Astrocyte (in vitro differentiated cells and primary cell): Measurements from ENCODE around the gene GRM4. TPM values are rescaled to one million over a fixed set of nuclear protein-coding genes. Genes with fewer than 3 reads are reported as not detected.

ENCODE experiments used
- DNase-seq: peaks from one replicate; pipeline ENCODE4 v3.0.0-alpha.2; 2010; ENCODE audit warnings: low read depth
- FAIRE-seq: peaks from 2 replicates; lab custom pipeline; 2011; peaks lifted over from hg19 to GRCh38; lab: Jason Lieb, UNC
- H2AFZ ChIP-seq: 2 replicates; pipeline ENCODE4 v1.6.0; 2012; ENCODE audit warnings: low read depth, low read length, inconsistent platforms
- H3K27ac ChIP-seq: 2 replicates; pipeline ENCODE4 v1.5.1; 2011; ENCODE audit warnings: low read depth, low read length, inconsistent platforms
- H3K27me3 ChIP-seq: 2 replicates; pipeline ENCODE4 v1.6.0; 2011; ENCODE audit warnings: low read length, inconsistent platforms; ENCODE audit not compliant: insufficient read depth
- H3K36me3 ChIP-seq: 2 replicates; pipeline ENCODE4 v1.5.1; 2011; ENCODE audit warnings: low read length, inconsistent platforms; ENCODE audit not compliant: insufficient read depth
- H3K4me1 ChIP-seq: 2 replicates; pipeline ENCODE4 v1.5.1; 2011; ENCODE audit warnings: low read length, inconsistent platforms; ENCODE audit not compliant: insufficient read depth
- H3K4me2 ChIP-seq: 2 replicates; pipeline ENCODE4 v1.6.0; 2012; ENCODE audit warnings: low read length, inconsistent platforms
- H3K4me3 ChIP-seq: 2 replicates; pipeline ENCODE4 v1.5.1; 2011; ENCODE audit warnings: low read depth, mild to moderate bottlenecking, low read length, inconsistent platforms; ENCODE audit not compliant: insufficient read depth
- H3K79me2 ChIP-seq: 2 replicates; pipeline ENCODE4 v1.6.0; 2012; ENCODE audit warnings: mild to moderate bottlenecking, low read length, inconsistent platforms; ENCODE audit not compliant: insufficient read depth
- H3K9ac ChIP-seq: 2 replicates; pipeline ENCODE4 v1.6.0; 2012; ENCODE audit warnings: mild to moderate bottlenecking, low read length, inconsistent platforms
- H3K9me3 ChIP-seq: 2 replicates; pipeline ENCODE4 v1.5.1; 2012; ENCODE audit warnings: low read depth, mild to moderate bottlenecking, low read length, inconsistent platforms; ENCODE audit not compliant: insufficient read depth
- H4K20me1 ChIP-seq: 2 replicates; pipeline ENCODE4 v1.6.0; 2012; ENCODE audit warnings: low read length, inconsistent platforms; ENCODE audit not compliant: insufficient read depth
- H3K27ac Mint-ChIP-seq: one replicate; pipeline ENCODE4 v1.8.0; 2021; ENCODE audit warnings: mild to moderate bottlenecking, mixed read lengths; ENCODE audit not compliant: unreplicated experiment
- H3K27me3 Mint-ChIP-seq: one replicate; pipeline ENCODE4 v1.8.0; 2021; ENCODE audit warnings: low read depth, mixed read lengths; ENCODE audit not compliant: unreplicated experiment
- H3K36me3 Mint-ChIP-seq: one replicate; pipeline ENCODE4 v1.8.0; 2021; ENCODE audit warnings: low read depth, mixed read lengths; ENCODE audit not compliant: unreplicated experiment
- H3K4me1 Mint-ChIP-seq: one replicate; pipeline ENCODE4 v1.8.0; 2021; ENCODE audit warnings: low read depth, mixed read lengths; ENCODE audit not compliant: unreplicated experiment
- H3K4me3 Mint-ChIP-seq: one replicate; pipeline ENCODE4 v1.8.0; 2021; ENCODE audit warnings: mild to moderate bottlenecking, moderate library complexity, mixed read lengths; ENCODE audit not compliant: unreplicated experiment
- H3K9me3 Mint-ChIP-seq: one replicate; pipeline ENCODE4 v1.8.0; 2021; ENCODE audit warnings: mild to moderate bottlenecking, mixed read lengths; ENCODE audit not compliant: unreplicated experiment
- CTCF ChIP-seq: IDR thresholded peaks from 2 replicates; pipeline ENCODE4 v1.5.1; 2011; ENCODE audit warnings: low read depth, mild to moderate bottlenecking, inconsistent platforms, low read length, moderate library complexity; ENCODE audit not compliant: insufficient read depth
- EZH2 ChIP-seq: IDR thresholded peaks from 2 replicates; pipeline ENCODE4 v1.6.1; 2012; ENCODE audit warnings: mild to moderate bottlenecking, low read length, inconsistent platforms; ENCODE audit not compliant: insufficient read depth
- total RNA-seq: library from RNA; stranded (reverse); gene quantifications from 2 replicates; pipeline ENCODE4 v1.2.1, GENCODE V29; 2021

The GRM4 gene
- total RNA-seq, 1 donor from 2014 or later: 0.30 TPM

GRCh38 chr6:34130862-34131261 lies 15.0 kb downstream of the GRM4 start:
- Mint-ChIP-seq H3K4me1 (peaks cover 4% of the 10 kb centered on the region), H3K27ac (peak overlapping the region; percentile 41)

GRCh38 chr6:34129753-34130152 lies 16.1 kb downstream of the GRM4 start:
- H3K4me1 ChIP-seq: no peaks in the 10 kb centered on the region
- H3K79me2 ChIP-seq: no peaks in the 10 kb centered on the region
- no peak overlapping the region for H3K9ac ChIP-seq
- Mint-ChIP-seq H3K27ac (no peak overlapping the region), H3K27me3 (peaks cover 51% of the 10 kb centered on the region), H3K4me3 (no peak overlapping the region), H3K4me1 (peaks cover 4% of the 10 kb centered on the region), H3K9me3 (no peaks in the 10 kb centered on the region), H3K36me3 (no peaks in the 10 kb centered on the region)
- FAIRE-seq (no peak), DNase-seq (no peak)
- H3K27me3 ChIP-seq: peaks cover 5% of the 10 kb centered on the region
- TF ChIP-seq CTCF (no peak), EZH2 (no peak)
- no peaks in the 10 kb centered on the region for H4K20me1 ChIP-seq
- no peak overlapping the region for H2AFZ ChIP-seq
- no peak overlapping the region for H3K4me2 ChIP-seq
- H3K36me3 ChIP-seq: no peaks in the 10 kb centered on the region
- no peak overlapping the region for H3K4me3 ChIP-seq
- no peak overlapping the region for H3K27ac ChIP-seq
- no peaks in the 10 kb centered on the region for H3K9me3 ChIP-seq

More at GRCh38 chr6:34130862-34131261, 15.0 kb downstream of the GRM4 start:
- Histone ChIP-seq H3K4me1 (no peaks in the 10 kb centered on the region), H3K9ac (no peak overlapping the region), H2AFZ (no peak overlapping the region), H4K20me1 (no peaks in the 10 kb centered on the region), H3K27me3 (peaks cover 5% of the 10 kb centered on the region), H3K79me2 (no peaks in the 10 kb centered on the region), H3K9me3 (no peaks in the 10 kb centered on the region), H3K4me2 (no peak overlapping the region), H3K4me3 (no peak overlapping the region), H3K36me3 (no peaks in the 10 kb centered on the region), H3K27ac (no peak overlapping the region)
- DNase-seq (no peak), FAIRE-seq (no peak)
- H3K27me3 Mint-ChIP-seq: peaks cover 53% of the 10 kb centered on the region
- no peaks in the 10 kb centered on the region for H3K36me3 Mint-ChIP-seq
- no peaks in the 10 kb centered on the region for H3K9me3 Mint-ChIP-seq
- no peak overlapping the region for H3K4me3 Mint-ChIP-seq
- TF ChIP-seq CTCF (no peak), EZH2 (no peak)

- Mint-ChIP-seq H3K36me3 (no peaks in the 10 kb centered on the region), H3K9me3 (no peaks in the 10 kb centered on the region), H3K27ac (no peak overlapping the region), H3K27me3 (peaks cover 55% of the 10 kb centered on the region), H3K4me3 (no peak overlapping the region), H3K4me1 (peaks cover 4% of the 10 kb centered on the region)
- Histone ChIP-seq H3K79me2 (no peaks in the 10 kb centered on the region), H3K4me1 (no peaks in the 10 kb centered on the region), H3K9ac (no peak overlapping the region), H3K9me3 (no peaks in the 10 kb centered on the region), H4K20me1 (no peaks in the 10 kb centered on the region), H3K4me3 (no peak overlapping the region), H3K4me2 (no peak overlapping the region), H3K27ac (no peak overlapping the region), H3K27me3 (no peaks in the 10 kb centered on the region), H3K36me3 (no peaks in the 10 kb centered on the region), H2AFZ (no peak overlapping the region)
- TF ChIP-seq EZH2 (no peak), CTCF (no peak)
- no peak for FAIRE-seq
- DNase-seq: no peak
Observed at GRCh38 chr6:34128045-34128444, 17.8 kb downstream of the GRM4 start.
